ENCODE measurements around the gene ABCD1.

- TF ChIP-seq ZNF561 (tag by site-specific recombination; IDR thresholded peaks at IDR 0.05; ENCODE audit: borderline replicate concordance) (no peak), CTCF (tag by site-specific recombination; IDR thresholded peaks at IDR 0.05) (no peak), KLF16 (tag by site-specific recombination; IDR thresholded peaks at IDR 0.05) (no peak), HOXC10 (CRISPR knock-in tag; IDR thresholded peaks at IDR 0.05) (no peak), GLI4 (tag by site-specific recombination; IDR thresholded peaks at IDR 0.05) (no peak), ATF2 (tag by site-specific recombination; IDR thresholded peaks at IDR 0.05; ENCODE audit: low read depth) (no peak), GLIS1 (tag by site-specific recombination; IDR thresholded peaks at IDR 0.05) (no peak), SCRT2 (tag by site-specific recombination; IDR thresholded peaks at IDR 0.05) (no peak), ZBTB1 (tag by site-specific recombination; IDR thresholded peaks at IDR 0.05) (no peak), ZBTB26 (tag by site-specific recombination; optimal IDR thresholded peaks at IDR 0.05) (no peak), ZNF423 (tag by site-specific recombination; IDR thresholded peaks at IDR 0.05) (no peak), KLF17 (tag by site-specific recombination; IDR thresholded peaks at IDR 0.05) (no peak), KLF10 (tag by site-specific recombination; IDR thresholded peaks at IDR 0.05) (no peak), ZNF449 (tag by site-specific recombination; IDR thresholded peaks at IDR 0.05) (no peak)
These were observed 39.5 kb upstream of the ABCD1 start for GRCh38 chrX:153685156-153685536.

All from HEK293 (cell line).